ENCODE data around the gene TBC1D10A.

DNA sequence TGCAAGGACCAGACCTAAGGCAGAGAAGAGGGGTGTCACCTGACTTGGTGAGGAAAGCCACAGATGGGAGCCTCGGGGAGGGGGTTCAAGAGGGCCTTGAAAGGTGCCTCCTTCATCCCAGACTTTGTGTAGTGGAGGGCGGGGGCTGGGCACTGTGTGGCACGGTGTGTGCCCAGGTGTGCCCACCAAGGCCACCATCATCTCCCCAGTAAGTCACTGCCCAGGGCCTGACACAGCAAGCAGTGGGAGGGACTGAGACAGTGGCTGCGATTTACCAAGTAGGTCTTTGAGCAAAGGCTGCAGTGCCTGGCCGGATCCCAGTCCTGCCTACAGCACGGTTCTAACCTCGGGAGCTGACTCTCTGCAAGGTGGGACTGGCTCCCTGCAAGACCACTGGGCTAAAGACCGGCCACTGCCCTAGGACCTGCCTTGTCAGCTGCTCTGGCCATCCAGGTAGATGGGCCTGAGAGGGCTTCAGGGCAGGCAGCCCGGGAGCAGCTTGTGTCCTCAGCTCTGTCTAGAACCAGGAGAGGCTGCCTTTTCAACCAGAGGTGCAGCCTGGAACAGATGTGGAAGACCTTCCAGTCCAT is 61.5 kb downstream of the TBC1D10A start:
- TF ChIP-seq CTCF (conservative IDR thresholded peaks at IDR 0.05; ENCODE audit: low read depth, low read length) (no peak), EZH2 (IDR thresholded peaks at IDR 0.05; ENCODE audit: borderline replicate concordance, low read depth, low read length, poor library complexity, severe bottlenecking) (no peak)
